Body of pancreas (tissue), 4 donors: ENCODE measurements around the gene ABHD16A. TPM values are rescaled to one million over a fixed set of nuclear protein-coding genes. Genes with fewer than 3 reads are reported as not detected.

Experiments
- ATAC-seq: fragments of 150-250 bp; one replicate; pipeline ENCODE4 v1.9.1; 2016
- DNase-seq, 4 donors: peaks; one replicate each; pipeline ENCODE4 v3.0.0-alpha.2; 2019
- H3K27ac ChIP-seq, 4 donors: fragments of 200-600 bp; sonication (generic); 1 replicate in 3 of 4; 2 replicates in 1 of 4; pipeline versions ENCODE4 v1.5.1 to v1.6.1; 2016 to 2019; ENCODE audit warnings: mild to moderate bottlenecking in 1 of 4, mixed read lengths in 1 of 4, moderate library complexity in 1 of 4
- H3K27me3 ChIP-seq, 2 donors: fragments of 200-600 bp; sonication (generic); one replicate each; pipeline ENCODE4 v1.6.0; 2016; ENCODE audit warnings: mild to moderate bottlenecking in 1 of 2
- H3K36me3 ChIP-seq, 2 donors: fragments of 200-600 bp; sonication (generic); replicated peaks in 1 of 2; 2 replicates each; pipeline ENCODE4 v1.5.1; 2016; ENCODE audit warnings: low read depth in 2 of 2; ENCODE audit not compliant: insufficient read depth in 1 of 2
- H3K4me1 ChIP-seq: fragments of 200-600 bp; sonication (generic); one replicate; pipeline ENCODE4 v1.6.0; 2016
- H3K4me3 ChIP-seq, 2 donors: fragments of 200-600 bp; sonication (generic); 1 replicate in 1 of 2; 2 replicates in 1 of 2; pipeline ENCODE4 v1.5.1; 2016 to 2019
- H3K9me3 ChIP-seq, 3 donors: fragments of 200-600 bp; sonication (generic); 1 replicate in 2 of 3; 2 replicates in 1 of 3; pipeline ENCODE4 v1.5.1; 2016
- CTCF ChIP-seq, 7 experiments: fragments of 450-650 bp in 4 of 7; fragments of 200-600 bp in 3 of 7; sonication (generic) in 3 of 7; IDR thresholded peaks; one replicate each; pipeline ENCODE4 v1.5.1; 2016 to 2019; ENCODE audit warnings: antibody characterized with exemption in 7 of 7
- POLR2A ChIP-seq, 3 donors: fragments of 450-650 bp; IDR thresholded peaks; one replicate each; pipeline ENCODE4 v1.6.1; 2016; ENCODE audit warnings: antibody characterized with exemption in 3 of 3, mild to moderate bottlenecking in 2 of 3
- WGBS, 2 donors: methylation state at CpG; one replicate each; pipeline ENCODE4 v1.1.5; 2017; 5-methylcytosine and 5-hydroxymethylcytosine counted together
- intact Hi-C: fragments of 100-400 bp; cut with DNase I; formaldehyde crosslinking; loops from one replicate; pipeline ENCODE4 v1.15.1; 2023
- total RNA-seq, 2 donors: library from RNA; depleted of rRNA; stranded (reverse); fragments of >200 nt; gene quantifications; one replicate each; pipeline ENCODE4 v1.1.0, GENCODE V29; 2016

Gene ABHD16A
- total RNA-seq, 2 donors from 2014 or later: 24.7 to 38.1 TPM

GRCh38 chr6:31690231-31691077 is 12.7 kb downstream of the ABHD16A start:
- WGBS, 2 donors: 73 to 76% methylated on average over 10 of the region's 10 CpGs
- Histone ChIP-seq H3K27me3 (no peaks in the 10 kb centered on the region), H3K9me3 (no peaks in the 10 kb centered on the region), H3K4me1 (no peaks in the 10 kb centered on the region), H3K4me3 (no peak overlapping the region), H3K27ac (no peak overlapping the region), H3K36me3 (peaks cover 0 to 15% of the 10 kb centered on the region in 2 donors)
- ATAC-seq (no peak), DNase-seq (no peak)
- intact Hi-C loops: no loop called here
- TF ChIP-seq POLR2A (IDR thresholded peaks at IDR 0.05): no peak
- TF ChIP-seq CTCF (IDR thresholded peaks at IDR 0.05): no peak

- H3K27me3 ChIP-seq: no peaks in the 10 kb centered on the region
- 81 to 82% methylated on average over 10 to 11 of the region's 11 CpGs for WGBS, 2 donors
- no peak for ATAC-seq
- no peak overlapping the region for H3K27ac ChIP-seq
- no peak for DNase-seq
- TF ChIP-seq POLR2A (IDR thresholded peaks at IDR 0.05) (no peak), CTCF (IDR thresholded peaks at IDR 0.05) (peak in 1 of 7 experiments; percentile 21)
- H3K4me1 ChIP-seq: no peaks in the 10 kb centered on the region
- H3K9me3 ChIP-seq: no peaks in the 10 kb centered on the region
- H3K36me3 ChIP-seq: peaks cover 0 to 15% of the 10 kb centered on the region in 2 donors
- H3K4me3 ChIP-seq: no peak overlapping the region
- intact Hi-C loops: no loop called here
Observed at GRCh38 chr6:31689249-31690110, 13.6 kb downstream of the ABHD16A start.

- Histone ChIP-seq H3K36me3 (peaks cover 0 to 15% of the 10 kb centered on the region in 2 donors), H3K27me3 (no peaks in the 10 kb centered on the region), H3K4me3 (no peak overlapping the region), H3K9me3 (no peaks in the 10 kb centered on the region), H3K27ac (no peak overlapping the region), H3K4me1 (peaks cover 3% of the 10 kb centered on the region)
- DNase-seq (no peak), ATAC-seq (no peak)
- WGBS, 2 donors: 76 to 80% methylated on average over 13 to 14 of the region's 14 CpGs
- TF ChIP-seq CTCF (IDR thresholded peaks at IDR 0.05): no peak
- TF ChIP-seq POLR2A (IDR thresholded peaks at IDR 0.05): no peak
- intact Hi-C loops: no loop called here
Observed at GRCh38 chr6:31687860-31688693, 15.0 kb downstream of the ABHD16A start.

GRCh38 chr6:31687321-31687720 is 15.8 kb downstream of the ABHD16A start:
- no peak overlapping the region for H3K27ac ChIP-seq
- H3K4me1 ChIP-seq: peaks cover 10% of the 10 kb centered on the region
- intact Hi-C loops: no loop called here
- no peaks in the 10 kb centered on the region for H3K27me3 ChIP-seq
- no peaks in the 10 kb centered on the region for H3K9me3 ChIP-seq
- no peak overlapping the region for H3K4me3 ChIP-seq
- 81 to 95% methylated on average over 8 of the region's 8 CpGs for whole genome bisulfite sequencing, 2 donors
- DNase-seq: no peak
- no peak for TF ChIP-seq POLR2A (IDR thresholded peaks at IDR 0.05)
- TF ChIP-seq CTCF (IDR thresholded peaks at IDR 0.05): no peak
- H3K36me3 ChIP-seq: peaks cover 0 to 15% of the 10 kb centered on the region in 2 donors
- no peak for ATAC-seq
